CD4-positive, alpha-beta T cell treated with Interleukin-6 at 100 ng/mL for 8 hours (primary cell): Measurements from ENCODE around the gene GPC3.

ENCODE experiments used
- DNase-seq: peaks from one replicate; pipeline ENCODE4 v3.0.0-alpha.2; 2020; ENCODE audit warnings: mixed read lengths, low spot score

The GPC3 gene

DNA sequence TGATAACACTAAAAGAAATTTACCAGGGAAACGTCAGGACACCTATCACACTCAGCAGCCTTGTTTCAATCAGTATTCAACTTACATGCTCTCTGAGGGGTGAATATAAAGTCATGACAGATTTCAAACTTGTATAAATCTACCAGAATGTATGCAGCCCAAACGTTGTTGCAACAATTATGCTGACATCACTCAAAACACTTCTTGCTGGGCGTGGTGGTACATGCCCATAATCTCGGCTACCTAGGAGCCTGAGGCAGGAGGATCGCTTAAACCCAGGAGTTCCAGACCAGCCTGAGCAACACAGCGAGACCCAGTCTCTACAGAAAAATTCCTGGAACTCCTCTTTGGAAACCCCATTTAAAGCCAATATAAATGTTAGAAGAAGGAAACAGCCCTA, 303.5 kb downstream of the GPC3 start:
- DNase-seq: no peak

DNA sequence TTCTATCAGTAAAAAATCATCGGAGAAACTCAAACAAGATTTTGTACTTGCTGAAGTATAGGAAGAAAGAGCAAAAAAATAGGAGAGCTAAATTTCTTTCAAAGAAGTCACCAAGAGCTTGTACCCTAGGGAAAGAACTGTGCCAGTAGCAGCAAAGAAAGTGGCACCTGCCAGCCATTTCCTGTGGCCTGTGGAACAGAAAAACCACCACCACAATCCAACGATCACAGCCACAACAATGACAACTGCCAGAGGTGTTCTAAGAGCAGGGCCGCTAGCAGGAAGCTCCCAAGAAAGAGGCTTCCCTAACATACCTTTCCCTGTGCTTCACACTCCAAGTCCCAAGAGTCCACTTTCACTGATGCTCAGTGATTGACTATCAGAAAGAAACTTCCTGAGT, 304.0 kb downstream of the GPC3 start:
- DNase-seq: no peak

DNA sequence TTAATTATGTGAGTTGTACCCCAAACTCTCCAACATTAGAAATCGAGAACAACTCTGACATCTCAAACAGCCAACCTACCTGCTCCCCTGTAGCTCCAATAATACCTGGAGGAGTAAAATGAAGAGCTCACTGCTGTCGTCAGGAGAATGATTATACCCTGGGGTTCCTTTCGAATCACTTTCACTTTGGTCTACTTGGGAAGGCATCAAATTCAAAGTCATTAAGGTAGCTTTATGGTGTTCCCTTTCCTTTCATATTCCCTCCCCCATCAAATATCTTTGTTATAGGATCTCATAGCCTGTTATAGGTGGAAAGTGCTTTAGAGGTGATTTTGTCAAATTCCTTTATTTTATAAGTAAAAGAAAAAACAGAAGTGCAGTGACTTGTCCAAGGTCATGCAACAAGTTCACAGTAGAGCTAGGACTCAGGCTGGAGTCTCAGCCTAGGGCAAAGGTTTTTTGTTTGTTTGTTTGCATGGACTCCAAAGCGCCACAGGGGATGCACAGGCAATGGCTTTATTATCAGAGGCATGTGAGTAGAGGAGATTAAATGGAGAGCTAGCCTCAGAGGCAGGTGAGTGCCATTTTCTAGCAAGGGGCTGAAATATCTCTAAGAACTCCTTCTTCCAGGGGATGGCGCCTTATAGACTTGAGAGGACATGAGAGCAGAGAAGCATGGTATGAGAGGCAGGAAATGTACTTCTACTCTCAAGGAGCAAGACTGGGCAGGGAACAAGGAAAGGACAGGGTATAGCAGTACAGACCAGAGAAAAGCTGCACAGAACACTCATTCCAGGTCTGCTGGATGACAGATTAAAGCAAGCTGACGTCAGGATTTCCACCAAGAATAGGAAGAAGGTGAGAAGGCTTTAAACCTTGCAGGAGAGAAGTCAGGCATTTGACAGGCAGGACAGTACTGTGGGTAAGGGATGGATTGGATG, 308.0 kb downstream of the GPC3 start:
- no peak for DNase-seq

DNA sequence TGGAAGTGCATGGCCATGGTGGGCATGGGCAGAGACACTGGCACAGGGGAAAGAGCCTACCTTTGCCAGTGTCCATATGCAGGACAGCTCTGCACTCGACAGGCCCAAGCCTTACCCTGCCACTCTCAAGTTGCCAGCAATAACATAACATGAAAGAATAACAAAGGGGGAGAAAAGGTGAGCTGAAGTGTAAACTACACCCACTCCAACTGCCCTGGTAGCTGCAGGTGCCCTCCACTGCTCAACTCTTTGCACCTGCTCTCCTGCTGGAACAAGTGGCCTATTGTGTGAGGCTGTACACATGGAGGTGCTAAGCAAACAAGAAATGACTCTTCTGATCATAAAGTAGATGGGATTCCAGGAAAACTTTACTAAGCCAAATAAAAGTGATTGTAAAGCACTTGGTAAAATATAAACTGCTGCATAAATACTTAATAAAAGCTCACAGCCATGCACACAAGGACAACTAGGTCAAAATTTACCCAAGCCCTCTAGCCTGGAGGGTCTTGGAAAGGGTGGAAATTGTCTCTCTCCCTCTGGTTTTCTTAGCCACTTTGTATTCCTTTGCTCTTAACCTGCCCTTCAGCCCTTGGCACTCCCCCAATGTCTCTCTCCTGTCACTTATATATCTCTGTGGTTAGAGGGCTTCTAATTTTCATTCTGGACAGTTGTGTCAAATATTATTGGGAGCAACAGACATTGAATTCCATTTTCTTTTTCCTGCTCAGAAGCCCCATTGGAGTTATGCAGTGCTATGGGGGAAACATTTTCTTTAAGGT, 308.9 kb downstream of the GPC3 start:
- DNase-seq: no peak

DNA sequence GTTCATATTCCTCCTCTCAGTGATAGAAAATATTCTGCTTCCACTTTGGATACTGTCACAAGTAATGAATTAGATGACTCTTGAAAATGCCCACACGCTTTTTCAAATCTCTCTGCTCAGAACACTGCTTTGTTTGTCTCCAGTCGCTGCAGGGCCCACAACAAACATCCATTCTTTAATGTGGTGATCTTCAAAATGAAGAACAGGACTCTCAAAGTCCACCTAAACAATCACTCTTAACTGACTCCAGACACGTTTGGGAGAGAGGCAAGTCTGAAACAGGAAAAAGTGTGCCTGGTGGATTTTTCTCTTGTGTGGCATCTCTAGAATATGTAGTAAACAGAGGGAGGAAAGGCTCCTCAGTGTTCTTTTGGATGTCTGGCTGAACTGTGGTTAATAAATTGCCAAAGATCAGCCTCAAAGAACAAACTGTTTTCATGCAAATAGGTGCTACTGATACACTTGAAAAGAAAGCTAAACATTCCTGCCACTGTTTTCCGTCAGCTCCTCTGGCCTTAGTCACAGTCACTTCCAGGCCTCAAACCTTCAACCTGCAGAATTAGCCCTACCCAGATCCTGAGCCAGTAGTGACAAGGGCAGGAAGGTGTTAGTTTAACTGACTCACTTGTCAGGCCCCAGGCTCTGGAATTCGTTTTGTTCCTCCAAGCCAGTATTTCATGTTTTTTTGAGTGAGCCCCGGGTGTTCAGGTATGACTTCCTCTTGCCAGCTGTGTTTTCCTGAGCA, 310.5 kb downstream of the GPC3 start:
- DNase-seq: no peak

DNA sequence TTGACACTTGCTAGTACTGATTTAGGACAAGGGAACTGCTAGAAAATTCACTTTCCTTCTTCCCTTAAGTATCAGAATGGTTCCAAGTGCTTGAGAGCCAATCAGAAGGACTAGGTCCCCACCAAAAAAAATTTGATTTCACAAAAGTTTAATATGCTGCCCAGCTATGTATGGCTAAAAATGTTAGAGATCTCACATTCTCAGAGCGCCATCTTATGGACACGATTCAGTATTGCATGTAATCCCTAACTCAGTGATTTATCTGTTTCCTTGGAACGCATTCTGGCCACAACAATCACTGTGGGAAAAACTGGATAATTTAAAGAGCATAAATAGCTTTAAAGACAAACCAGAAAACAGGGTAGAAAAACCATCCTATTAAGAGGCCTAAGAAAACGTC, 315.0 kb downstream of the GPC3 start:
- DNase-seq: no peak

DNA sequence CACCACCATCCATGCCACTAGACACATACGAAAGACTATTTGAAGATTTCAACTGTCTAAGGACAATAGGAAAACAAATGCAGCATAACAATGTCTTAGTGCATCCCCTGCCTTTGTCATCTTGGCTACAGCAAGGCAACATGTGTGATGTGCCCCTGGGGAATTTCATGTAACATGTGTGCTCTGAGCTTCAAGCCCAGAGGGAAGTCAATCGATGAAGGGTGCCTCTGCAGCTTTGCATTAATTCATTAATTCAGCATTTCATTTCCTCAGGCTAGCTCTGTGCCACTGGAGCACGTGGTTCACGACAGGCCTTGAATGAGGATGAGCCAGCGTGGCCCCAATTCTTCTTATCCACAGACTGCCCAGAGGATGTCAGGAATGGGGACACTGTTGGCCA, 316.2 kb downstream of the GPC3 start:
- no peak for DNase-seq

DNA sequence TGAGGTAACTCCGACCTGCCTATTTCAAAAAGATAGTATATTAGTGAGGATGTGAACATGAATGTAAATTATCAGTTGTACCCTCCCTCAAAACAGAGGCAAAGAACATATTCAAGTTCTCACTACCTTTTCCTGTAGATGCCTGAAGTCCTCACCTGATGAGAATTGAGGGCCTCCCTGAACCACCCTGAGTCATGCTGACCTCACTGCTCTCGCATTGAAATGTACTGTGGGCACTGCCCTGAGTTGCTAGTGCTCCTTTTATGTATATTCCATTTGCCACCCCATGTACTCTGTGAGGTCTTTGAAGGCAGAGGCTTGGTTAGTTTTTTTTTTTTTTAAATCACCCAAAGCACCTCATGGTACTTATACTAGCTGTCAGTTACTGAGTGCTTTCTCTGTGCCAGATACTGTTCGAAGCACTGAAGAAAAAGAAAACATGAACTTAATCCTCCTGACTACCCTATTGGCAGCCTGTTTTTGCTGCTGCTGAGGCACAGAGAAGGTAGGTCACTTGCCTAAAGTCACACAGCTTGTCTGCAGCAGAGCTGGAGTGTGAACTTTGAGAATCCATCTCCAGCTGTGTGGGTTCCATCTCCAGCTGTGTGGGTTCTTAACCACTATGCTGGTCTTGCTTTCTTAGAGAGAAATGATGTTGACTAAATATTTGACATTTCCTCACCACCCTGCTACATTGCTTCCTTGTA, 317.0 kb downstream of the GPC3 start:
- no peak for DNase-seq

DNA sequence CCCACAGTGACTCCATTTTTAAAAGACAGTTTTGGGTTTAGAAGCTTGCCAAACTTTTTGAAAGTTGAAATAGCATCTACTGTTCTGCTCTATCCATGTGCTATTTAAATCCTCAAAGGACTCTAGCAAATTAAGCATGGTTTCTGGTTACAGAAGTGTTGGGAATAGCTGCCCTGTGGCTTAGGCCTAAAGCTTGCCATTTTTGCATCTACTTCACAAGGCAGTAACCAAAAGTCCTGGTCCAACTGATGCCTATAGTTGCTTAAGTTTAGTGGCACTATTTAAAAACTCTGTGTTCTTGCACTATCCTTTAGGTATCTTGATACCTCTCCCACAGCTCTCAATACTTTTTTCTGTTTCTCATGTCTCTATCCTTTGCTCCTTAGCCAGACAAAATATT, 319.1 kb downstream of the GPC3 start:
- no peak for DNase-seq

DNA sequence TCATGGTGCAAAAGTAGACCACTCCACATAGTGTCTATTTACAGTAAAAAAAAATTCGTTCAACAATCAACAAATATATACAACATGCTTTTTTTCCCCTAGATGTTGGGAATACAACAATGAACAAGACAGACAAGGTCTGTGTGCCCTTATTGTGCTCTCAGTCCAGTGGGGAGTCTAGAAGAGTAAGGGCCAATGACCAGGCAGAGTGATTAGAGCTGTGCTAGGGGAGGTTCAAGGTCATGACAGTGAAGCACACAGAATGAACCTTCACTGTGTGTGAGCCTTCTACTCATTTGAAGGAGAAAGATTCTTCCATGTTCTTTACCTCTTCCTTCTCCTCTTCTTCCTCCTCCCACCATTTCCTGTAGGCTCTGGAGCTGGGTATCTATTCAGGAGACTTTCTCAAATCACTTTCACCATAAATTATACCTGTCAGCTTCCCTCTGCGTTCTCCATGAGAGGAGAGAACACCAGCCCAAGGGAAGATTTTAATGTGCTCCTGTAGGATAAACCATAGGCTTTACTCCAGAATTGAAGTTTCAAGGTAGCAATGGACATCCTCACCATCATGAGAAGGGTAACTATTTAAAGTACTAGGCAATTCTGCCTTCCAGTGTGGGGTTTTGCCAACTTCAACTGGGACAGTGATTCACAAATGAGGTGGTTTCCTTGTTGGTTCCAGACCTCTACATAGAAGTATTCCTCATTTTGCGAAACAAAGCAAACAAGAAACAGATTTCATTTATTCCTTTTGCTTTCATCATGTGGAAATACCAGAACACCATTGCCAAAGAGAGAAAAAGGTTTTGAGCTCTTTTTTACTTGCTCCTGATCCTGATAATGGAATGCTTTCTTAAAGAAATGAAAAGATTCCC, 323.2 kb downstream of the GPC3 start:
- no peak for DNase-seq

DNA sequence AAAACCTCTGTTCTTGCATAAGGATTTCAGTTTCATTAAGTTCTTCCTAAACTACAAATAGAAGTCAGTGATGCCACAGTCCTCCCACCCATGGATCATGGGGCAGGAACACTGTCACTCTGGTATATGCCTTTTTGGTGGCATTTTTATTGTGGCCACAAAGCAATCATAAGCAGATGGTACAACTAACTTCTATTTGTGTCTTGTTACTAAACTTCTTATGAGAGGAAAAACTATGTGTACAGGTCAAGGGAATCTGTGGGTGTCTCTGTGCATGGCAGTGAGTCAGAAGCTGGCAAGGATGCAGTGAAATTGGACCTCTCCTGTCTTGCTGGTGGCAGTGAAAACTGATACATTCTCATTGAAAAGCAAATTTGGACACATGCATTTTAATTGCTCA, 325.1 kb downstream of the GPC3 start:
- no peak for DNase-seq

DNA sequence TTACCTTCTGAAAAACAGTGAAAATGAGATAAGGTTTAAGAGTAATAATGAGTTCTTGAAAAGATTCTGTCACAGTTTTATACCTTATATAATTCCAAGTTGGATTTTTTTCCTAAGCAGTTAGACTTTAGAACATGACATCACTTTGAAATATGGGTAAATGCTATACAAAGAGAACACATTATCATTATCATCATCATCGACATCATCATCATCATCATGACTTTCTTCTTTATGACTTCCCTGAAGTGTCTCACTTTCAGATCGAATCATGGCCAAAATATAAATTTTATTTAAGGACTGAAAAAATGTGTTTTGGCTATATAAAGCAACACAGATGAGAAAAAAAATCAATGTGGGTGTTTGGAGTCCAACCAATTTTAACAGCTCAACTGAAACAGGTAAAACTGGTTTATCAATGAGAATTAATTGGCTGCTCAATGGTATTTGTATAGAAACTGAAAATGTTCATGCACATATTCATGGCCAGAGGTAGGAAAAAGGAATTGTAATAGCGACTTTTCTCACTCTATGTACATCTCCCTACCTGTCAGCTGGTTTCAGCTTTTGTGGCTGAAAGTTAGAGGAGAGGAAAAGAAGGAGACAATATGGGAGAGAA, 327.0 kb downstream of the GPC3 start:
- no peak for DNase-seq

DNA sequence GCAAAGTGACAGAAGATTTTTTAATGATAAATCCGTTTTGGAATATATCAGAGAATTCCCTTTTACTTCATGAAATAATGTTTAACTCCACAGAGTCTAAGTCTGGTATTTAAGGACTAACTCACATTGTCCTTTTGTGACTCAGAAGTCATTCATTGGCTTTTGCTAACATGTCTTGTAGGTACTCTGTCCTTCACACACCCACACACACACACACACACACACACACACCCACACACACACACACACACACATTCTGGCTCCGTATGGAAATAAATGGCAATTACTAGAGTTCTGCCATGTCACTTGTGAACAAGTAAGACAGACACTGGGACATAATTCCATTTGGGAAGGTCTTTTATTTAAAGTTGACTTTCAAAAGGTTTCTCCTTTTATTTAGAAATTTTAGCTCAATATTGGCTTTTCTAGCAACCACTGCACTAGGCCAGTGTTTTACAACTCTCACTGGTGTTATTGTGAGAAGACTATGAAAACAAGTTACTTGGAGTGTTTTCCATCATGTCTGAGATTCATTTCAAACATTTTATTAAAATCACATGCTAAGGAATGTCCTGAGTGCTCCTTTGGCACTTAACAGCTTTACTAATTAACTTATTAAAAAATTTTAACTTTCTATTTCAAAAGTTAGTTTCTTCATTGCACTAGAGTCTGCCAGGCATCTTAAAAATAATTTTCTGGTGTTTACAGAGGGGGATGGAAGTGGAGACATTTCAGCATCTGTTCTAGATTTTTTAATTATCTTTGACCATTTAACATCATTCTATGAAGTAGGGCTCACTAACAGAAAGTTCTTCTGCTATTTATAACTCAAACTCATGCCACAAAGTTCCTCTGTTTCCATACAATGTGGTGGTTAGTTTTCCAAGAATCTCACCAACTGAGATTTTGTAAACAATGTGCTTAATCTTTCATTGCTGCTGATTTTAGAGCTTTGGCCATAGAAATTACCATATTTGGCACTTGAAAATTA, 329.8 kb downstream of the GPC3 start:
- DNase-seq: no peak

DNA sequence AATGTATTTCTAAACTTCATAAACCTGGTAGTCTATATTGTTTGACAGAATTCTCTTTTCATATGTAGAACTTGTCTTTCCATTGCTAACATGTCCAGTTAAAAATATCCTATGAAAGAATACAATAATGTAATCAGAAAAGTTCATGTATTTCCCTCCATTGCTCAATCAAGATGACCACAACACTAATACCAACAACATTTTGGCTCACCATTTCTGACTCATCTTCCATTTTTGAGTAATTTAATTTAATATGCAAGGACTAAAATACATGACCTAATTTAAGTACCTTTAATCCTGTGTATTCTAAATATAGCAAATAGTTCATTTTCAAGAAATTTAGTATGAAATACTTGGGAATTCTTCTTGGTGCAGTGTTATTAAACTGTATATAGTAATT, 330.6 kb downstream of the GPC3 start:
- no peak for DNase-seq

DNA sequence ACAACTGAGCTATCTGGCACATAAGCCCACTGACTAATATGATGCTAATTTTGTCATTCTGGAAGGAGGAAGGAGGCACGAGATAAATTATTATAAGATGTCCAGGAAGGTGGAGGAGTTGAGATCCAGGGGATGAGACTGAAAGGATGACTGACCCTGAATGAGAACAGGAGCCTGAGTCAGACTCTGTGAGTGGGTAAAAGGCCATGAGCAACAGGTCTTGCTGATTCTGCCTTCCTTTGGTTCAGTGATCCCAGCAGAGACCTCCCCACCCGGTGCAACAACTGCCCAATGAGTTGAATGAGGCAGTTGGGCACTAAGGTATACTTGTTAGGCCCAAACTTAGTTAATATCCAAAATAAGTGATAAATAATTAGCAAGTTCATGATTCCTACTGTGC, 332.0 kb downstream of the GPC3 start:
- no peak for DNase-seq

DNA sequence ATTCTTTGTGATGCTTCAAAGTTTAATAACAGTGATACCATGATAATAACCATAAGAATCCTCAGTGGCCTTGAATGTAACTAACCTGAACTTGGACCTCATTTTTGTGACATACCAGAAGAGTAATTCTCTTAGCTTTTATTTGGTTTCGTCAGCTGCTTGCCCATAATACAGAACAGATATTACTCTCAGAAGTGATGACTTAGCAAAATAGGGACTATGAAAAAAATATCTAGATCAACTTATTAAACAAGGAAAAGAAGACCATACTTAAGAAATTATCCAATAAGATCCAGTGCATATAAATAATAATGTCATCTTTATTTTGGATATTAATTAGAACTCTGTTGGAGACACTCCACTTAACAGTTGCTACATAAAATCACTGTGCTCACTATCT, 333.2 kb downstream of the GPC3 start:
- DNase-seq: no peak

DNA sequence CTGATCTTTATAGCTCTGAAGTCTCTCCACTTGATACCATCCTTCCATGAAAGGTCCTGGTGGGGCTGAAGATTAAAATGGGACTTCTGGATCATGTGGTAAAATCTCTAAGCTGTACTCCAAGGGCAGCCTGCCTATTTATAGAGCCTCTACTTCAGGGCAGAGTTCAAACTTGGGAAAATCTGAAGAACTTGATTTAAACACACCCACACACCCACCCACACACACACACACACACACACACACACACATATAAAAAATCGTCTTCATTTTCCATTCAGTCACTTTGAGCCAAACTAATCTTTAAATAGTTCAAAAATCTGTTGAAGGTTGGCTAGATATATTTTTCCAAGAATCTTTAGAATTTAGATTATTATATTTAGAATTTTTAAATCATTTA, 335.2 kb downstream of the GPC3 start:
- DNase-seq: no peak

DNA sequence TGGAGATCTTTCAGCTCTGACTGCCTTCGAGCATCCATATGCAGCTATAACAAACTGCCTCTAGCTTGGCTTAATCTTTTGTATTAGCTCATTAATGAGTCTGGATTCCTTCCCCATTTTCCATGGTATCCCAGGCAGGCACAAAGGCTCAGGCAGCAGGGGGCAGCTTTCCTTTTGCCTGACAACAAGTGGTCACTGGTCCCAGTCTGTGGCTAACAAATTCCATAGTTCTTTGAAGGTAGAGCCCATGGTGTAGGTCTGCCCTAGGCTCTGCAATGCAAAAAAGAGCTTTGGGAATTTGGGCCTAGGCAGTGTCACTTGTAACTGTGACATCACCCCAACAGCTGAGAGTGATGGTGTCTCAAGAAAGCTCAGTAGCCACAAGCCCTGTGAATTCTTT, 335.7 kb downstream of the GPC3 start:
- no peak for DNase-seq

DNA sequence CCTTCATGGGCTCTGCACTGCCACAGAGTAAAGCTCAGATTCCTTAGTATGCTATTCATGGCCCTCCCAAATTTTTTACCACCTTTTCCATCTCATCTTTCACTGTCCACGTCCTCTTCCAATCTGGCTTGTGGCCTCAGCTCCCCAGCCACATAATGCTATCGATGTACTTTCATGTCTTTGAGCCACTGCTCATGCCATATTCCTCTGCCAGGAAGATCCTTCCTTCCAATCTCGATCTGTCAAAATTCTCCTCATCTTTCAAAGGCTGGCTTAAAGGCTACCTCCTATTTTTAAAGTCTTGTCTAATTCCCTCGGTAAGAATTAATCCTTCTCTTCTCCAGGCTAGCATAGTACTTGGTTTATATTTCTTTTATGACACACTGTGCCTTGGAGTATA, 336.8 kb downstream of the GPC3 start:
- no peak for DNase-seq
